HG03565 (cell line): ENCODE data around the gene RBP4.
"Not testable (repeated sequence)": the region's sequence is repeated elsewhere in the genome, so short reads cannot be mapped to it uniquely, and the experiment has no call there.

Source experiments
- ATAC-seq: cut with Tn5 transposase; IDR thresholded peaks from one replicate; pipeline ENCODE4 v1.9.1; 2021; ENCODE audit warnings: mild to moderate bottlenecking, moderate library complexity; ENCODE audit not compliant: unreplicated experiment

Gene RBP4

DNA sequence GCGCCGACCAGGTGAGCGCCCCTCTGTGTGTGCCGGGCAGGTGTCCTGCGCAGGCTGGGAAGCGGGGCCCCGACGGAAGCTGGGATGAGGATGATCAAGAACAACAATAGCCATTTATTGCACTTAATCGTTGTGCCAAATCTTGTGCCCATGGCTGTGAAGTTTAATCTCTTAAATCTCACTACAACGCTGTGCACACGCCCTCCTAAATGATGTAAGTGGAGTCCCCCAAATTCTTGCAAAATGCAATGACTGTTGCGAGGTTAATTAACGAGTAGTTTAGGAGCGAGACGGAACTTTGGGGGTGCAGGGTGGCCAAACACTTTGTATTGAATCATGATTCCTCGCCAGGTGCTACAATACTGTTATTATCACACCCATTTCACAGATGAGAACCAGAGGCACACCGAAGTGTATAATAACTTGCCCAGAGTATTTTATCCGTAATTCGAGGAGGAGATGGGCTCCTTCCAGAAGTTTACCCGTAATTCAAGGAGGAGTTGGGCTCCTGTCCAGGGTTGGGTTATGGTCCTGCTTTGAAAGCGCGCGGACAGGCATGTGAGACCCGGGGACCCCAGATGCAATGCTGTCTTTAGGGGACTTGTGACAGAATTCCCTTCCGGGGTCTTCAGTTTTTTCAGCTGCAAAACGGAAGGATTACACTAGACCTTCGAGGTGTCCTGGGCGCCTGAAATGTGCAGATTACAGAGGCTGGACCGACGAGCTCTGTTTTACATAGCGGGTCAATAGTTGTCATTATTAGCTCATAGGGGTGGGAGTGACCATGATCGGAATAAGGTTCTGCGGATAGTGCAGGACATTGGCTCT is 33.5 kb downstream of the RBP4 start:
- ATAC-seq: no peak

DNA sequence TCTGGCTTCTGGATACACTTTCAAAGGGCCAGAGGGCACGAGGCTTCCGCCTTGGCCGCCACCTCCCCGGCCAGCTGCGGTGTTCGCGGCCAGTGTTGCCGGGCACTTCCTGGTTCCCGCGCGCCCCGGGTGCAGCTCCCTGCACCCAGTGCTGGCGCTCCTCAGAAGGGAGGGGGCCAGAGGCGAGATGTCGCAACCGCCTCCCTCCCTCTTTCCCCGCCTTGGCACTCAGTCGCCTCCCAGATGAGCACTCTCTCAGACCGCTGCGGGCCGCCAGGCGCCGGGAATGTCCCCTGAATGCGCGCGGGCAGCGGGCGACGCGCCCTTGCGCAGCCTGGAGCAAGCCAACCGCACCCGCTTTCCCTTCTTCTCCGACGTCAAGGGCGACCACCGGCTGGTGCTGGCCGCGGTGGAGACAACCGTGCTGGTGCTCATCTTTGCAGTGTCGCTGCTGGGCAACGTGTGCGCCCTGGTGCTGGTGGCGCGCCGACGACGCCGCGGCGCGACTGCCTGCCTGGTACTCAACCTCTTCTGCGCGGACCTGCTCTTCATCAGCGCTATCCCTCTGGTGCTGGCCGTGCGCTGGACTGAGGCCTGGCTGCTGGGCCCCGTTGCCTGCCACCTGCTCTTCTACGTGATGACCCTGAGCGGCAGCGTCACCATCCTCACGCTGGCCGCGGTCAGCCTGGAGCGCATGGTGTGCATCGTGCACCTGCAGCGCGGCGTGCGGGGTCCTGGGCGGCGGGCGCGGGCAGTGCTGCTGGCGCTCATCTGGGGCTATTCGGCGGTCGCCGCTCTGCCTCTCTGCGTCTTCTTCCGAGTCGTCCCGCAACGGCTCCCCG is 34.4 kb downstream of the RBP4 start, which contains the start of gene FFAR4:
Gene FFAR4 (plus strand): TSS at position 231 of the 842 bp plus-strand sequence. CDS start 56 bp downstream, at position 287.
- no peak for ATAC-seq

DNA sequence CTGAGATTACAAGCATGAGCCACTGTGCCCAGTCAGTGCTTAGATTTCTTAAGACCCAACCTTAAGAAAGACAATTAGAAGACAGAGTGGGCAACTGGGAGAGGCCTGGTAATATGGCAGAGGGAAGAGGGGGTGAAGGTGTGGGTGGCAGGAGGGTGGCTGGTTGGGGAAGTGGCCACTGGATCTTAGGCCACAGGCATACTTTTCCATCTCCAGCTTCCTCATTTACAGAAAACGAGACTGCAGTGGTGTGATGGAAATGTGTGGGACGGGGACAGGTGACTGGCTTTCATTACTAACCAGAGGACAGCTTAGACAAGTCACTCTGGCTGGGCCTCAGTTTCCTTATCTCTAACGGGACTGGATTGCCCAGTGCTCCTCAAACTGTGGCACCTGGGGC is 35.6 kb downstream of the RBP4 start:
- no peak for ATAC-seq

DNA sequence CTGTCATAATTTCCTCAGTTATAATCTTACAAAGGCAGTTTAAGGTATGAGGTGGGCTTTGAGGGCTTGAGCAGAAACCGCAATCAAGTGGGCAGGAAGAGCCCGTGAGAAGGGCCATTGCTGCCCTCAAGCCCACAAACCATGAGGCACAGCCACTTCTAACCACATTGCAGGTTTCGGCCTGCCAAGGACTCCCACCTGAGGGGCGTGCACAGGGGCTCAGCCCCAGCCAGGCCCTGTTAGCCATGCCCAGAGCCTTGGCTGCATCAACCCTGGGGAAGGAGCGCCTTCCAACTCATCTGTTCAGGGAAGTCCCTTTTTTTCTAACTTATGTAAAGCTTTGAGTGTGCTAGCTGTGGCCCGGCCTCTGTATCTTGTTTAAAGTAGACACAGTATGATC is 40.5 kb downstream of the RBP4 start:
- ATAC-seq: no peak

DNA sequence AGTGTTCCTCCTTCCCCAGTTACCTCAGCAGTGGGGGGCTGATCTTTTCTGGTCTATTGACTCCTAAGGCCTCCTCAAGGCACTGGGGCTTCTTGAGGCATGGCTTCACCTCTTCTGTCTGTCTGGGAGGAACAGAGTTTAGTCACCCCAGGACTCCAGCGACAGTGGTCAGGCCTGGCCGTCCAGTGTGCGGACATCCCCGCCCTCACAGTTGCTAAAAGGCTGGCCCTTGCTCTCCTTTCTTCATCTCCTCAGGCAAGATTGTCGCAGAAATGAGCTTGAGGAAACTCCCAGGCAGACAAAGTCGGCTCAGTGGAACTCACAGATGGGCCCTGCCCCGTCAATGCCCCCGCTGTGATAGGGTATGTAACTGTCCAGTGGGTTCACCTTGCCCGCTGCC is 41.5 kb downstream of the RBP4 start:
- ATAC-seq: no peak

DNA sequence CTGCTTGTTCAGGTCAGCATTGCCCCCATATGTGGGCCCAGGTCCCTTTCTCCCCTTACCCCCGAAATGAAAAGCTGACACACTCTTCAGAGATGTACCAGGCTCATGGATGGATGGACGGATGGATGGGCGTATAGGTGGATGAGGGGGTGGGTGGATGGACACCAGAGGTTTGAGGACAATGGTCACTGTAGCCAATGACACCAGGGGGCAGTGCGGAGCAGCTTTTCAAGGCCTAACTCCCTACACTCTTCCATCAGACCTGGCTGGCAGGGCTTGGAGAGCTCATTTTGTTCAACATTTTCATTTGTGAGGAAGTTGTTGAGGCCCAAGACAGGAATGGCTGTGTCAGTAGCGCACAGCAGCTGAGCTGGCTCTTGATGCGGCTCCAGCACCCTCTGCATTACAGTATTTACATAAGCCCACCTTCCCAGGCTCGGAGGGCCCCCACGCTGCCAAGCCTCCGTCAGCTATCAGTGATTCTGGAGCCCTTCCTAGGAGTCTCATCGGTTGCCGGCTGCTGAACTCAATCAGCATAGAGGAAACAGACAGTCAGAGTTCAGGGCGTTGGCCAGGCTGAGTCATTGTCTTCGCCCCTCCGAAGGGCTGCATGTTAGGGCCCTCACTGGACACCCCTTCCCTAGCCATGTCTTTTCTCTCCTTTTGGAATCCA is 46.1 kb downstream of the RBP4 start:
- no peak for ATAC-seq

DNA sequence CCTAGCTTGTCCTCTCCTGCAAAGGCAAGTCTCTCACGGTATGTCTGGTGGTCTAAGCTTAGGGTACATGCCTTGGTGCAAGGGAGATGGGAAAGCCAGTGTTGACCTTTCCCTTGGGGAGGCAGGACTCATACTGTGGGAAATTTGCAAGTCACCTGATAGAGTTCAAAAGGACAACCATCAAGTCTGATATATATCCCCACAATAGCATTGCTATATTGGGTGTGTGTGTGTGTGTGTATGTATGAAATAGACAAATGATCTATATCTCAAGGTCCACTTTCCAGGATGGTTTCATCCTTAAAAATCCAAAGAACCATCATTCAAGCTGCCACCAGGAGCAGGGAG is 46.7 kb downstream of the RBP4 start:
- ATAC-seq: no peak

DNA sequence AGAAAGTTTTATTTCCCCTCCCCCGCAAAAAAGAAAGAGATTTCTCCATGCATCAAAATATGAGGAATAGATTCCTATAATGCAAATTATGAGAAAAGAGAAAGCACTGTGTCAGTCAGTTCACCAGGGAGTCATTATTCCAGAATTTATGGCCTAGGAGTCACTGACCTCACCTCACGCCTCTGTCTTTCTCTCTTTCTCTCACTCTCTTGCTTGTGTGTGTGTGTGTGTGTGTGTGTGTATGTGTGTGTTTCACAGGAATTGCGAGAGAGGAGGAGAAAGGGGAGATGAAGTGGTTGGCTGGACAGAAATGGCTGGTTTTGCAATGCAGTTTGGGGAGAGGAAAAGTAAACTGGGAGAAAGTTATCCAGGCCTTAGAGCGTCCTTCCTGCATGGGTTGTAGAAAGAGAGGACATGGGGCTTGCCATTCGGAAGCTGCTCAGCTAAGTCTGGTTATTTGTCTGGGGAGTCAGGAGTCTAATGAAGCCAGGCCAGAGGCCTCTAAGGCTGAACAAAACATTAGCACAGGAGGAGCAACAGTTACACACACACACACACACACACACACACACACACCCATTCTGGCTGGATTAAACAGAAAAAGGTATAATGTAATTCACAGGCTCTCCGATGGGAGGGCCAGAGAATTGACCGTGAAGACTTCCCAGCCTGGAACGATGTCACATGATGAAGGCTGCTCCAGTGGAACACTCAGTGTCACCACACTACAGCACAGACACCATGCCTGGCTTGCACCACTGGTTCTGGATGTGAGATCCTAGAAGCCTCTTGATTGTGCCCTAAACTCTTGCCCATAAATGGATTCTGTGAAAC is 47.3 kb downstream of the RBP4 start:
- no peak for ATAC-seq

DNA sequence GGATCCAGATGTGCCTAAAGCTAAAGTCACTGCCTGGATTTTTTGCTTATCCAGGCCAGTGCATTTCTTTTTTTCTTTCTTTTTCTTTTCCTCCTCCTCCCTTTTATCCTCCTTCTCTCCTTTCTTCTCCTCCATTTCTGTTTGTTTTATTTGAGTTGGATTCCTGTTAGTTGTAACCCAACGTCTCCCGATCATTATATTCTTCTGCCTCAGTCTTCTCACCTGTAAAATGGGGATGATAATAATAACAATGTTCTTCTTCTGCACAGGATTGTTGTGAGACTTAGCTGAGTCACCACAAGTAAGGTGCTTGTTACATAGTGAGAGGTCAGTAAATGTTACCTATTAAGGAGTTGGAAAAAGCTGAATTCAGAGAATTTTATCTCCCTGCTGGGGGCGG is 48.3 kb downstream of the RBP4 start:
- no peak for ATAC-seq

DNA sequence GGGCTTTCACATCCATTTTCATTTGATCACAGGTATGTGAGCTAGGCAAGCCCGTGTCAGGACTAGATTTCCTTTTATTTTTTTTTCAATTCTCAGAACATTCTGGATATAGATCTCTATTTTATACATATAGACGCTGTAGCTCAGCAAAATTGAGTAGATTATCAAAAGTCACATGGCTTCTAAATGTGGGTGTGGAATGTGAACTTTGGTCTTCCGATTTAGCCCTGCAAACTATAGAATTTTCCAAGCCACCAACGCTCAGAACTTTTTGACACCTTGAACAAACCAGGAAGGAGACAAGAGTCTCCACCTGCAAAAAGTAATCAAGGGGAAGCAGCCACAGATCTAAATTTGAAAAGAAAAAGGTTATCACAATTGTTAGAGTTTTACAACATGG is 50.4 kb downstream of the RBP4 start:
- no peak for ATAC-seq

DNA sequence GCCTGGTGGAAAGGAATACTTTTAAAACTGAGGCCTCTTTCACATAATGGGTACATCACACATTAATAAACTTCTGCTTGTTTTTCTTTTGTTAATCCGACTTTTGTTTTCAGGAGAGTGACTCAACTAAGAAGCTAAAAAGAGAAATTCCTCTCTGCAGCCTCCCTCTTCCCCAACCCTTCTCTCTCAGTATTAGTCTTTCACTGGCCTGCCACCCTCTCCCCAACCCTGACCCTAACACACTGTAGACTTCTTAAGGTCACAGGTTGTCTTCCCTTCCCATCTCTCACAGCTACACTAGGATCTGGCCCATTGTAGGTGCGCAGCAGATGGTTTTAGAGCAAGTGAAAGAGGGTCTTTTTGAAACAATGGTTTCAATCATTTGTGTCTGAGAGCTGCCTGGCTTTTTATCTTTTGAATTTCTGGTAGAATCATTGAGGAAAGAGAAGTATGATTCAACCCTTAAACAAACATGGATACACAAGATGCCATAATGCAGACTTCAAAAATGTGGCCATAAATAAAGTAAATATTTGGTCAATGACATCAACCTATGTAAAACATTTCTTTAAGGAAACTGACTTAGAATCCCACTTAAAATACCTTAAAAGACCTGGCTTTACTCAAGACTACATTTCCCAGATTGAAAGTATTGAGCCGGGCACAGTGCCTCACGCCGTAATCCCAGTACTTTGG is 52.5 kb downstream of the RBP4 start:
- no peak for ATAC-seq

DNA sequence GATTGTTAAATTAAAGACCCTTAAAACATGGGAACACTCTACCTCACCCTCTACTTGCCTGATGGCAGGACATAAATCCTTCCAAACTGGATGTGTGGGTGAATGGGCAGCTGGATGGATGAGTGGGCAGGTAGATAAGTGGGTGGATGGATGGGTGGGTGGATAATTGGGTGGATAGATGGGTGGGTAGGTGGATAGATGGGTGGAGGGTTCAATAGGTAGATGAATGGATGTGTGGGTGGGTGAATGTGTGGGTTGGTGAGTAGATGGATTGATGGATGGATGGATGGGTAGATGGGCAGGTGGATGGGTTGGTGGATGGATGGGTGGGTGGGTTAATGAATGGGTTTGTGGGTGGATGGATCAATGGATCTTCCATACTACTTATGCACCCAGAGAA is 53.5 kb downstream of the RBP4 start:
- no peak for ATAC-seq

DNA sequence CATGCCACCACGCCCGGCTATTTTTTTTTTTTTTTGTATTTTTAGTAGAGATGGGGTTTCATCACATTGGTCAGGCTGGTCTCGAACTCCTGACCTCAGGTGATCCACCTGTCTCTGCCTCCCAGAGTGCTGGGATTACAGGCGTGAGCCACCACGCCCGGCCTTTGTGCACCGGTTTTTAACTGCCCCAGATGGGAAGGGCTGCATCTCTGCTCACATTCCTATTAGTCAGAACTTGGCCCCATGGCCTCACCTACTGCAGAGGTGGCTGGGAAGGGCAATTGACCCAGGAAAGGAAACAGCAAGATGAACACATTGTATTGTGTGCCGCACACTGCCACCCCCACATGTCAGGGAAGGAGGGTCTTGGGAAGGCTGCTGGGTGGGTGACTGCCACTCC is 54.0 kb downstream of the RBP4 start:
- ATAC-seq: not testable (repeated sequence)

DNA sequence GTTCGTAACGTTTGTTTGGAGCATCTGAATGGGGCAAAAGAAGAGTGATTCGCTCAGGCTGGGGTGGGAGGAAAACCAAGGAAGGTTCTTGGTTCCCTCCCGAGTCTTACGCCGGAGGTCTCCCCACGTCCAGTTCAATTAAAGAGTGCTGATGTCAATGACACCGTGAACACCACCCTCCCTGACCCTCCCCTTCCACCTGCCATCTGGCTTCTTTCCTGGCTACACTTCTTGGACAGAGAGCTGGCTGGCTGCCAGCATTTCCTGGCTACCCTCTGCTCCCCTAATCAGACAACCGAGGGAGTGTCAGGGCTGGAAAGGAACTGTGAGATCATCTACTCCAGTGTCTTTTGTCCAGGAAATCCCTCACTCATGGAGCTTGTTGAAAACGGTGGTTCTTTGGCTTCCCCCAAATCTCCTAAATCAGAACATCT is 58.7 kb downstream of the RBP4 start:
- no peak for ATAC-seq
